GM21423 (cell line): ENCODE measurements around the gene MDK.
"Not testable (repeated sequence)": the region's sequence is repeated elsewhere in the genome, so short reads cannot be mapped to it uniquely, and the experiment has no call there.

ENCODE experiments used
- ATAC-seq: cut with Tn5 transposase; IDR thresholded peaks from one replicate; pipeline ENCODE4 v1.9.1; 2021; ENCODE audit warnings: mild to moderate bottlenecking, moderate library complexity; ENCODE audit not compliant: unreplicated experiment

Gene MDK

GRCh38 chr11:46367244-46367915 lies 14.1 kb upstream of the MDK start:
- ATAC-seq: peak; percentile 44

- ATAC-seq: no peak
Measured at GRCh38 chr11:46367916-46368267, 13.6 kb upstream of the MDK start.

DNA sequence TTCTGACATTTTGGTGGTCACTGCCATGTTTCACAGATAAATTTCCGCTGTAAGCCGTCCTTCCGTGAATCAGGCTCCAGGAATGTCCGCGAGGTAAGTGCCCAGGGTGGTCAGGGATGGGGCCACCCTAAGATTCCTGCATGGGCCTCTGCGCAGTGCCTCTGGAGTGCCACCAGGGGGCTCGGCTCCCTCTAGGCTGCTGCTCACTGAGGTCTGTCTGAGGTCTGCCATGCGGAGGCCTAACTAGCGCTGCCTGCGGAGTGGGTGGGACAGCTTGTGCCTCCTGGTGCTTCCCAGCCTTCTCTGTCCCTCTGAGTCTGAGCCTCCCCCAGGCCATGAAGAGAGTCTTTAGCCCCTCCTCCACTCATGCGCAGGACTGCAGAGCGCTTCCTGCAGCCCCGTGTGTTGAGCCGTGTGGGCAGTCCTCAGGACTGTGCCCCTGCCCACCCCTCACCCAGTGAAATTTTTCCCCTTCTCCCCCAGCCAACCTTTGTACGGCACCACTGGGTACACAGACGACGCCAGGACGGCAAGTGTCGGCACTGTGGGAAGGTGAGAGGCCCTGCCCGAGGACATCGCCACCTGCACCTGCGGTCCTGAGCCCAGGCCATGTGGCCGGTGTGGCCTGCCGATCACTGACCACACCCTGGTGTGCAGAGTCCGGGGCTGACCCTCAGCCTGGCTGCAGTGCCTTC lies 11.9 kb upstream of the MDK start:
- peak; percentile 58 for ATAC-seq

DNA sequence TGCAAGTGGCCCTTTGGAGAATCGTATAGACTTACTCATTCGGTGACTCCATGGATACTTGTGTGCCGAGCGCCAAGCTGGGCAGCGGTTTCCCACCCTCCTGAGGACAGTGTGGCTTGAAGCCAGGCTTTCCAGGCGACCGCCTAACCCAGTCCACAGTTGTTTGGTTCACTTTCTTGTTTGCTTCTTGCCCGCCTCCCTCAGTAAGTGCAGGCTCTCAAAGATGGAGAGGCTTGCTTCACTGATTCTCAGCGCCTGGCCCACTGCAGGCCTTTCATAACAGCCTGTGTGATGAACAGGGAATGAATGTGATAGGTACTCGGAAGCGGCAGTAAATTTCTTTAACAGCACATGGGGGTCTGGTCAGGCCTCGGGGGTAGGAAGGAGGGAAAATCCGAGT lies 11.2 kb upstream of the MDK start:
- ATAC-seq: no peak

GRCh38 chr11:46371262-46371661 lies 10.2 kb upstream of the MDK start:
- ATAC-seq: not testable (repeated sequence)

GRCh38 chr11:46372086-46372485 lies 9.4 kb upstream of the MDK start:
- no peak for ATAC-seq

DNA sequence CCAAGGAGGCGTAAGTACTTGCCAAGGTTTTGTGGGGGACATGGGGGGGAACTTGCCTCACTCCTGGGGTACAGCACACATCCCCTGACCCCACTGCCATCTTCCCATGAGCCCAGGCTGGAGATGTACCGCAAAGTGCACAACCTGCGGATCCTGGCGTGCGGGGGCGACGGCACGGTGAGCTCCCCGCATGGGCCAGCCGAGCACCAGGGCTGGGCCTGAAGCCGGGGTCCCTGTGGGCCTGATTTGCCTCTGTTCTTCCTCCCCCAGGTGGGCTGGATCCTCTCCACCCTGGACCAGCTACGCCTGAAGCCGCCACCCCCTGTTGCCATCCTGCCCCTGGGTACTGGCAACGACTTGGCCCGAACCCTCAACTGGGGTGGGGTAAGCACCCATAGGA lies 9.0 kb upstream of the MDK start:
- ATAC-seq: not testable (repeated sequence)

DNA sequence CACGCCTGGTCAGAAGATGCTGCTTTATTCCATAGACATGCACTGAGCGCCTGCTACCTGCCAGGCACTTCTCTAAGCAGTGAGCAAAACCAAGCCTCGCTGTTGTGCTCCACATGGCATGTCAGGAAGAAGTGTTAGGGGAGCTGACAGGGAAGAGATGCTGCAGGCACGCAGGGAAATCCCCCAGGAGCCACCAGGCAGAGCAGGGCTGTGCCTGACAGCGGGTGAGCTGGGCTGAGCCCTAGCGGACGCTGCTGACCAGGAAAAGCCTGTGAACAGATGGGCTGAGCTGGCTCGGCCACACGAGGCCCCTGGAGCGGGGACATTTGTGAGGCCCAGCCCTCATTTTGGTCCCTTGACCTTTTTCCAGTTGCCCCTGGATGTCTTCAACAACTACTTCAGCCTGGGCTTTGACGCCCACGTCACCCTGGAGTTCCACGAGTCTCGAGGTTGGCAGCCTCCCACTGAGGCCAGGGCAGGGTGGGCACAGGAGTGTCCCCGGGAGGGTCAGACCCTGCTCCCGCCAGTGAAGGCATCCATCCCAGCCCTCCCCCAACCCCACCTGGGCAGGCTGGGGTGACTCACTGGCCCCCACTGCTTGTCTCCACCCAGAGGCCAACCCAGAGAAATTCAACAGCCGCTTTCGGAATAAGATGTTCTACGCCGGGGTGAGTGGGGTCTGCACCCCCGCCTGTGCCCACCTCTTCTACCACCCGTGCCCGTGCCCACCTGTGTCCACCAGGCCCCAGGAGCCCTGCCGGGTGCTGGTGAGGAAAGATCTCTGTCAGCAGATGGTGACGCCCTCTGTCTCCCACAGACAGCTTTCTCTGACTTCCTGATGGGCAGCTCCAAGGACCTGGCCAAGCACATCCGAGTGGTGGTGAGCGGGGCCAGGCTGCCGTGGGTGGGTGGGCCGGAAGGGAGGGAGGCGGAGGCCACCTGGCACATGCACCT lies 7.4 kb upstream of the MDK start:
- ATAC-seq: no peak

DNA sequence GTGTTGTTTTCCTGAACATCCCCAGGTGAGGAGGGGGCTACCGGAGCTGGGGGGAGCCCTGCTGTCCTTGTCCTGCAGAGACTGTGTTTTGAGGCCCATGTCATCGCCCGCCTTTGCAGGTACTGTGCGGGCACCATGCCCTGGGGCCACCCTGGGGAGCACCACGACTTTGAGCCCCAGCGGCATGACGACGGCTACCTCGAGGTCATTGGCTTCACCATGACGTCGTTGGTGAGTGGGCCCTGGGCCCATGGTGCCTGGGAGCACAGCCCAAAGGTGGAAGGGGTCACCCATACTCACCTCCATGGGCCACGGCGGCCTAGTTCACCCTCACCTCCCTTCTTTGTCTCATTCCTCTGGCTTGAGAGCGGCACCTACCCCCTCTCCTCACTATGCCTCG lies 6.7 kb upstream of the MDK start:
- no peak for ATAC-seq

DNA sequence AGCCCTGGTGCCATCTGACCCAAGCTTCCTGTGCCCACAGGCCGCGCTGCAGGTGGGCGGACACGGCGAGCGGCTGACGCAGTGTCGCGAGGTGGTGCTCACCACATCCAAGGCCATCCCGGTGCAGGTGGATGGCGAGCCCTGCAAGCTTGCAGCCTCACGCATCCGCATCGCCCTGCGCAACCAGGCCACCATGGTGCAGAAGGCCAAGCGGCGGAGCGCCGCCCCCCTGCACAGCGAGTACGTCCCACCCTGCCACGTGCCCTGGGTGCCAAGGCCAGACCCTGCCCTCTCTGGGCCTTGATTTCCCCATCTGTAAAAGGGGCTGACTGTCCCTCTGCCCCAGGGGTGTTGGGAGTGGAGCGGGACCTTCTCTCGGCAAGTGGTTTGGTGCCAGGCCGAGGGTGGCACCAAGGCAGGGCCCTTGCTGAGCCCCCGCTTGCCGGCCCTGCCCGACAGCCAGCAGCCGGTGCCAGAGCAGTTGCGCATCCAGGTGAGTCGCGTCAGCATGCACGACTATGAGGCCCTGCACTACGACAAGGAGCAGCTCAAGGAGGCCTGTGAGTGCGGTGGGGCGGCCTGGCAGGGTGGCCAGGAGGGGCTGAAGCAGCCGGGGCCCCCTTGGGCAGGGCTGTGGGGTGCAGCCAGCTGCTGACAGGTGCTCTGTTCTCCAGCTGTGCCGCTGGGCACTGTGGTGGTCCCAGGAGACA lies 5.9 kb upstream of the MDK start:
- no peak for ATAC-seq

DNA sequence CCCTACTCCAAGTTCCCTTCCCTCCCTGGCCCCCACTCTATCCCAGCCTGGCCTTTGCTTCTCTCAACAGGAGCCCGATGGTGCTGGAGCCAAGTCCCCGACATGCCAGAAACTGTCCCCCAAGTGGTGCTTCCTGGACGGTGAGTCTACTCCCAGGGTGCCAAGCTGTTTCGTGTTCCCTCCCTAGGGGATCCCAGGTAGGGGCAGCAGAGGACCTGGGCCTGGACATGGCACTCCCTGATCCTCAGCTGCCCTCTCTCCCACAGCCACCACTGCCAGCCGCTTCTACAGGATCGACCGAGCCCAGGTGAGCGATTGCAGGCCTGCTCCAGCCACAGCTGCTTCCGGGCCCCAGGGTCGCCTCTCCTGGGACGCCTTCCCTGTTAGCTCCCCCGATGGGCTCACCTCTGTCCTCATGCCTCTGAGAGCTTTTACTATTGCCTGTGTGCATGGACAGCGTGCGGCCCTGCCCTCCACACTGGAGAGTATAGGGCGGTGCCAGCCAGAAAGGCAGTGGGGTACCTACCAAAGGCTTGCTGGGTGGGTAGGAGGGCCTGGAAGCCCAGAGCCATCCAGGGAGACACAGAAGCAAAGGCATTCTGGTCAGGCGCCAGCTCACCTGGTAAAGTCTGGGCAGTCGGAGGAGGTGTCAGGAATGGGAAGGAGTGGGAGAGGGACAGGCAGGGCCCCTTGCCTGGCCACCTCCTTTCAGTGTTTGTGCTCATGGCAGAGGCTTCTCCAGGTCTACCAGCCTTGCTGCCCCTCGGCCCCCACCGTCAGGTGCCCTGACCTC lies 5.0 kb upstream of the MDK start:
- no peak for ATAC-seq

GRCh38 chr11:46377290-46377689 lies 4.2 kb upstream of the MDK start:
- no peak for ATAC-seq

DNA sequence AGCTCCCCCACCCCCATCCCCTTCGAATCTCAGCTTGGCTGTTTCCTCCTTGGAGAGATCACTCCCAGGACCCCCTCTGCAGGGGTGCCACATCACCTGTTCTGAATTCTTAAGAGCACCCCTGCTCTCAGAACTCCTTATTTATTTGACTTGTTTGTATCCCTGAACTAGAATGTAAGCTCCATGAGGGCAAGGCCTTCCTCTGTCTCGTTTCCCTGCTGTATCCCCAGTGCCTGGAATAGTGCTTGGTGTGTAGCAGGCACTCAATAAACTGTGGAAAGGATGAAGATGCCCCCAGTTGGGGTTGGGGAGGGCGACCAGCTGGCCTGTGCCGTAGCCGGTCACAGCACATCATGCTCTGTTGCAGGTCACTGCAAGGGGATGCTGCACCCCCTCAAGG lies 3.6 kb upstream of the MDK start:
- ATAC-seq: no peak

GRCh38 chr11:46378296-46378695 lies 3.2 kb upstream of the MDK start:
- no peak for ATAC-seq

DNA sequence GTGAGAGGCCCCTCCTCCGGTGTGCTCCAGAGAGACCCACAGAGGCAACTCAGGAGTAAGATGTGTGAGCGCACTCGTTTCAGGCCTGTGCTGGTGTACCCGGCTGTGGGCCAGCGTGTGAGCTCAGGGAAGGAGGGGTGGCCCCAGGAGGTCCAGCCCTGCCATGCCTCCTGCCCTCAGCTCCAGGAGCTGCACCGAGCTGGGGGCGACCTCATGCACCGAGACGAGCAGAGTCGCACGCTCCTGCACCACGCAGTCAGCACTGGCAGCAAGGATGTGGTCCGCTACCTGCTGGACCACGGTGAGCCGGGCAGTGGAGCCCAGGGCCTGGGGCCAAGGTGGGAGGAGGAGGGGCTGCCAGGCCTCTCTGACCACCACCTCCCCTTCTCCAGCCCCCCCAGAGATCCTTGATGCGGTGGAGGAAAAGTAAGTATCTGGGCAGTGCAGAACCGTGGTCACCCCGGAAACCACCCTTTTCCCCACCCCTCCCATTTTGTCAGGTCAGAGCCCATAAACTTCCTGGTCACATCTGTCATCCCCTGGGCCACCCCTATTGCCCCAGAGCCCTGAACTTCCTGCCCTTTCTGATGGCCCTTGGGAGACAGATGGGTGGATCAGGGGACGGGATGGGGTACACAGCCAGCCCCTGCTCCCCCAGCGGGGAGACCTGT lies 2.5 kb upstream of the MDK start:
- ATAC-seq: no peak

DNA sequence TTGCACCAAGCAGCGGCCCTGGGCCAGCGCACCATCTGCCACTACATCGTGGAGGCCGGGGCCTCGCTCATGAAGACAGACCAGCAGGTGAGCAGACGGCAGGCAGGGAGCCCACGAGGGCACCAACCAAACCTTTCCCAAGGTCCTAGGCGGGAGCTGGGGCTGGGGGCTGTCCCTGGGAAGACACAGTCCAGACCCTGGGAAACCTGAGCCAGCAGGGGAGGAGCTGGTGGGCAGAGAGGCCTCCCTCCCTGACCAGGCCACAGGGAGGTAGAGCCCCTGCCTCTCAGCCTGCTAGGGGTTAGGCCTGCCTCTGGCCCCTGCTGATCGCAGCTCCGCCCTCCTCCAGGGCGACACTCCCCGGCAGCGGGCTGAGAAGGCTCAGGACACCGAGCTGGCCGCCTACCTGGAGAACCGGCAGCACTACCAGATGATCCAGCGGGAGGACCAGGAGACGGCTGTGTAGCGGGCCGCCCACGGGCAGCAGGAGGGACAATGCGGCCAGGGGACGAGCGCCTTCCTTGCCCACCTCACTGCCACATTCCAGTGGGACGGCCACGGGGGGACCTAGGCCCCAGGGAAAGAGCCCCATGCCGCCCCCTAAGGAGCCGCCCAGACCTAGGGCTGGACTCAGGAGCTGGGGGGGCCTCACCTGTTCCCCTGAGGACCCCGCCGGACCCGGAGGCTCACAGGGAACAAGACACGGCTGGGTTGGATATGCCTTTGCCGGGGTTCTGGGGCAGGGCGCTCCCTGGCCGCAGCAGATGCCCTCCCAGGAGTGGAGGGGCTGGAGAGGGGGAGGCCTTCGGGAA lies 1.8 kb upstream of the MDK start:
- not testable (repeated sequence) for ATAC-seq

- no peak for ATAC-seq
Measured at GRCh38 chr11:46380340-46381047, 975 bp upstream of the MDK start.
